HEK293 (cell line): Measurements from ENCODE around the gene SIRT7.
A peak's percentile ranks its signal among the peaks of the same experiment; 100 is the strongest.

Experiments
- HOXD13 ChIP-seq: sonication (generic); formaldehyde crosslinking; IDR thresholded peaks from 2 replicates; pipeline ENCODE4 v1.8.0; 2022; ENCODE audit warnings: missing genetic modification reagents, borderline replicate concordance
- KLF17 ChIP-seq: fragments of 450-650 bp; formaldehyde crosslinking; IDR thresholded peaks from 2 replicates; pipeline ENCODE4 v1.5.1; 2016; ENCODE audit warnings: missing biosample characterization, missing genetic modification characterization
- SALL2 ChIP-seq: fragments of 450-650 bp; formaldehyde crosslinking; IDR thresholded peaks from 2 replicates; pipeline ENCODE4 v1.5.0; 2017; ENCODE audit warnings: missing biosample characterization, mild to moderate bottlenecking, missing genetic modification characterization, borderline replicate concordance
- YY2 ChIP-seq: fragments of 450-650 bp; formaldehyde crosslinking; IDR thresholded peaks from 2 replicates; pipeline ENCODE4 v1.5.1; 2016; ENCODE audit warnings: missing biosample characterization, missing genetic modification characterization
- ZBTB11 ChIP-seq: fragments of 450-650 bp; formaldehyde crosslinking; conservative IDR thresholded peaks from 2 replicates; pipeline ENCODE4 v1.5.1; 2016; ENCODE audit warnings: low read depth, missing biosample characterization, missing genetic modification characterization
- ZBTB26 ChIP-seq: fragments of 450-650 bp; formaldehyde crosslinking; optimal IDR thresholded peaks from 2 replicates; pipeline ENCODE3; 2016; ENCODE audit warnings: missing biosample characterization, mild to moderate bottlenecking, missing genetic modification characterization
- ZEB2 ChIP-seq: fragments of 450-650 bp; formaldehyde crosslinking; IDR thresholded peaks from 2 replicates; pipeline ENCODE4 v1.5.1; 2016; ENCODE audit warnings: missing biosample characterization, missing genetic modification characterization
- ZFHX2 ChIP-seq: fragments of 450-650 bp; formaldehyde crosslinking; conservative IDR thresholded peaks from 2 replicates; pipeline ENCODE4 v1.5.1; 2016; ENCODE audit warnings: missing biosample characterization, missing genetic modification characterization
- ZFP3 ChIP-seq: fragments of 450-650 bp; formaldehyde crosslinking; IDR thresholded peaks from 2 replicates; pipeline ENCODE4 v1.5.1; 2016; ENCODE audit warnings: low read depth, missing biosample characterization, missing genetic modification characterization
- ZNF169 ChIP-seq: fragments of 450-650 bp; formaldehyde crosslinking; IDR thresholded peaks from 2 replicates; pipeline ENCODE4 v1.5.1; 2016; ENCODE audit warnings: missing biosample characterization, missing genetic modification characterization
- ZNF2 ChIP-seq: fragments of 450-650 bp; formaldehyde crosslinking; IDR thresholded peaks from 2 replicates; pipeline ENCODE4 v1.5.1; 2016; ENCODE audit warnings: missing biosample characterization, missing genetic modification characterization
- ZNF280C ChIP-seq: fragments of 450-650 bp; formaldehyde crosslinking; IDR thresholded peaks from 2 replicates; pipeline ENCODE4 v1.5.1; 2016; ENCODE audit warnings: missing biosample characterization, missing genetic modification characterization
- ZNF350 ChIP-seq: fragments of 450-650 bp; formaldehyde crosslinking; IDR thresholded peaks from 2 replicates; pipeline ENCODE4 v1.5.0; 2017; ENCODE audit warnings: missing biosample characterization, mild to moderate bottlenecking, missing genetic modification characterization
- ZNF37A ChIP-seq: fragments of 450-650 bp; IDR thresholded peaks from 2 replicates; pipeline ENCODE4 v1.5.1; 2018; ENCODE audit warnings: missing biosample characterization, missing genetic modification characterization
- ZNF394 ChIP-seq: fragments of 450-650 bp; formaldehyde crosslinking; IDR thresholded peaks from 2 replicates; pipeline ENCODE4 v1.5.1; 2016; ENCODE audit warnings: missing biosample characterization, missing genetic modification characterization, mild to moderate bottlenecking, moderate library complexity, borderline replicate concordance
- ZNF501 ChIP-seq: fragments of 450-650 bp; formaldehyde crosslinking; IDR thresholded peaks from 2 replicates; pipeline ENCODE4 v1.5.1; 2016; ENCODE audit warnings: missing biosample characterization, missing genetic modification characterization
- ZNF558 ChIP-seq: fragments of 450-650 bp; formaldehyde crosslinking; IDR thresholded peaks from 2 replicates; pipeline ENCODE4 v1.5.1; 2016; ENCODE audit warnings: missing biosample characterization, missing genetic modification characterization
- ZNF600 ChIP-seq: fragments of 450-650 bp; formaldehyde crosslinking; IDR thresholded peaks from 2 replicates; pipeline ENCODE4 v1.5.1; 2016; ENCODE audit warnings: missing biosample characterization, missing genetic modification characterization
- ZNF629 ChIP-seq: fragments of 450-650 bp; formaldehyde crosslinking; IDR thresholded peaks from 2 replicates; pipeline ENCODE4 v1.5.1; 2017; ENCODE audit warnings: missing biosample characterization, missing genetic modification characterization

SIRT7 gene

GRCh38 chr17:81890447-81891302 is 27.3 kb downstream of the SIRT7 start (continued):
- TF ChIP-seq ZFP3 (no peak), ZNF37A (tag by site-specific recombination) (no peak), YY2 (tag by site-specific recombination) (no peak), ZNF394 (tag by site-specific recombination) (no peak), ZNF2 (tag by site-specific recombination) (0 out of 2 replicates have a peak, but pooled peaks have one; percentile 35), ZNF350 (tag by site-specific recombination) (no peak), ZNF600 (tag by site-specific recombination) (0 out of 2 replicates have a peak, but pooled peaks have one; percentile 32), ZFHX2 (tag by site-specific recombination) (peak; percentile 43), ZNF169 (tag by site-specific recombination) (no peak), HOXD13 (CRISPR knock-in tag) (no peak), SALL2 (tag by site-specific recombination) (no peak), ZBTB26 (no peak), KLF17 (tag by site-specific recombination) (0 out of 2 replicates have a peak, but pooled peaks have one; percentile 43), ZEB2 (tag by site-specific recombination) (no peak), ZNF501 (tag by site-specific recombination) (no peak), ZBTB11 (tag by site-specific recombination) (peak; percentile 81), ZNF280C (tag by site-specific recombination) (no peak), ZNF558 (tag by site-specific recombination) (no peak), ZNF629 (tag by site-specific recombination) (no peak)
